Mesendoderm (in vitro differentiated cells): ENCODE data around the gene ERH.

ENCODE experiments used
- DNase-seq: peaks from one replicate; pipeline ENCODE4 v3.0.0; 2013
- H2AK5ac ChIP-seq: 2 replicates; pipeline ENCODE4 v1.6.1; 2013; ENCODE audit warnings: low read length, inconsistent platforms
- H2BK120ac ChIP-seq: 2 replicates; pipeline ENCODE4 v1.6.1; 2013; ENCODE audit warnings: low read depth, mild to moderate bottlenecking, low read length, moderate library complexity, mixed read lengths
- H2BK15ac ChIP-seq: replicated peaks from 2 replicates; pipeline ENCODE4 v1.6.1; 2013; ENCODE audit warnings: low read depth, mild to moderate bottlenecking, moderate library complexity
- H2BK5ac ChIP-seq: 2 replicates; pipeline ENCODE4 v1.6.1; 2013; ENCODE audit warnings: low read length, inconsistent platforms
- H3K18ac ChIP-seq: 2 replicates; pipeline ENCODE4 v1.6.1; 2013; ENCODE audit warnings: mild to moderate bottlenecking, low read length, mixed read lengths
- H3K23ac ChIP-seq: one replicate; pipeline ENCODE4 v1.6.1; 2013; ENCODE audit warnings: low read length
- H3K27ac ChIP-seq: 2 replicates; pipeline ENCODE4 v1.5.1; 2013; ENCODE audit warnings: low read depth, mild to moderate bottlenecking, inconsistent platforms, low read length, moderate library complexity
- H3K27me3 ChIP-seq: 2 replicates; pipeline ENCODE4 v1.6.1; 2013; ENCODE audit warnings: low read length, control low read depth, mild to moderate bottlenecking, inconsistent platforms; ENCODE audit not compliant: insufficient read depth, poor library complexity
- H3K36me3 ChIP-seq: 2 replicates; pipeline ENCODE4 v1.6.1; 2013; ENCODE audit warnings: low read length, inconsistent platforms; ENCODE audit not compliant: control insufficient read depth, insufficient read depth
- H3K4ac ChIP-seq: one replicate; pipeline ENCODE4 v1.6.1; 2013; ENCODE audit warnings: low read depth, mild to moderate bottlenecking, low read length, moderate library complexity
- H3K4me1 ChIP-seq: 2 replicates; pipeline ENCODE4 v1.6.1; 2013; ENCODE audit warnings: low read depth, low read length, inconsistent platforms; ENCODE audit not compliant: control insufficient read depth
- H3K4me2 ChIP-seq: 2 replicates; pipeline ENCODE4 v1.6.1; 2013; ENCODE audit warnings: low read length
- H3K4me3 ChIP-seq: 2 replicates; pipeline ENCODE4 v1.5.1; 2013; ENCODE audit warnings: mild to moderate bottlenecking, low read length
- H3K56ac ChIP-seq: one replicate; pipeline ENCODE4 v1.6.1; 2013; ENCODE audit warnings: low read length
- H3K79me1 ChIP-seq: 2 replicates; pipeline ENCODE4 v1.6.1; 2013; ENCODE audit warnings: low read length, inconsistent platforms
- H3K79me2 ChIP-seq: 2 replicates; pipeline ENCODE4 v1.6.1; 2013; ENCODE audit warnings: mild to moderate bottlenecking, low read length; ENCODE audit not compliant: control insufficient read depth, insufficient read depth
- H3K9ac ChIP-seq: 2 replicates; pipeline ENCODE4 v1.6.1; 2013; ENCODE audit warnings: low read length, inconsistent platforms
- H4K5ac ChIP-seq: one replicate; pipeline ENCODE4 v1.6.1; 2013; ENCODE audit warnings: low read length
- H4K8ac ChIP-seq: one replicate; pipeline ENCODE4 v1.6.1; 2013; ENCODE audit warnings: low read depth, mild to moderate bottlenecking, control low read depth, low read length, moderate library complexity
- WGBS: extraction: QIAGEN DNeasy Blood & Tissue Kit; methylation state at CpG from one replicate; pipeline ENCODE4 v1.1.7; 2013; ENCODE audit warnings: low lambda C conversion rate, missing lambda C conversion rate; ENCODE audit not compliant: insufficient coverage; ENCODE audit errors: extremely low coverage; 5-methylcytosine and 5-hydroxymethylcytosine counted together

The ERH gene

GRCh38 chr14:69430306-69430939 is 32.3 kb upstream of the ERH start:
- Histone ChIP-seq H3K23ac (no peak overlapping the region), H4K5ac (no peak overlapping the region), H3K4me3 (no peak overlapping the region), H2BK15ac (no peak overlapping the region), H2AK5ac (no peak overlapping the region), H3K36me3 (no peaks in the 10 kb centered on the region), H3K56ac (no peak overlapping the region), H3K27me3 (no peaks in the 10 kb centered on the region), H3K18ac (no peak overlapping the region), H2BK5ac (no peak overlapping the region), H3K9ac (no peak overlapping the region), H3K27ac (no peak overlapping the region), H3K4me1 (no peaks in the 10 kb centered on the region), H3K79me1 (peaks cover 2% of the 10 kb centered on the region), H4K8ac (no peak overlapping the region), H3K4ac (no peak overlapping the region), H3K79me2 (no peaks in the 10 kb centered on the region), H3K4me2 (no peak overlapping the region), H2BK120ac (no peak overlapping the region)
- no CpG with 5 or more reads among the region's 1 CpG for WGBS
- no peak for DNase-seq

GRCh38 chr14:69429643-69430042 is 31.5 kb upstream of the ERH start:
- Histone ChIP-seq H3K27ac (no peak overlapping the region), H3K79me2 (no peaks in the 10 kb centered on the region), H2BK5ac (no peak overlapping the region), H3K56ac (no peak overlapping the region), H3K36me3 (peaks cover 1% of the 10 kb centered on the region), H4K5ac (no peak overlapping the region), H3K4me3 (no peak overlapping the region), H3K79me1 (peaks cover 2% of the 10 kb centered on the region), H2AK5ac (no peak overlapping the region), H3K4me1 (no peaks in the 10 kb centered on the region), H4K8ac (no peak overlapping the region), H3K4me2 (no peak overlapping the region), H3K27me3 (no peaks in the 10 kb centered on the region), H3K9ac (no peak overlapping the region), H3K23ac (no peak overlapping the region), H2BK120ac (no peak overlapping the region), H3K18ac (no peak overlapping the region), H3K4ac (no peak overlapping the region), H2BK15ac (no peak overlapping the region)
- no peak for DNase-seq

- H2BK120ac ChIP-seq: no peak overlapping the region
- no peak overlapping the region for H4K8ac ChIP-seq
- H2AK5ac ChIP-seq: no peak overlapping the region
- no peak overlapping the region for H2BK5ac ChIP-seq
- H2BK15ac ChIP-seq: no peak overlapping the region
- H3K36me3 ChIP-seq: peaks cover 1% of the 10 kb centered on the region
- no peaks in the 10 kb centered on the region for H3K4me1 ChIP-seq
- DNase-seq: no peak
- no peak overlapping the region for H3K23ac ChIP-seq
- no peaks in the 10 kb centered on the region for H3K79me2 ChIP-seq
- H3K56ac ChIP-seq: no peak overlapping the region
- H3K4me2 ChIP-seq: no peak overlapping the region
- no peak overlapping the region for H3K4me3 ChIP-seq
- no peaks in the 10 kb centered on the region for H3K27me3 ChIP-seq
- no peak overlapping the region for H3K9ac ChIP-seq
- WGBS: no CpG with 5 or more reads among the region's 6 CpGs
- H3K18ac ChIP-seq: no peak overlapping the region
- no peak overlapping the region for H3K27ac ChIP-seq
- no peak overlapping the region for H3K4ac ChIP-seq
- H4K5ac ChIP-seq: no peak overlapping the region
- H3K79me1 ChIP-seq: peaks cover 2% of the 10 kb centered on the region
These were observed 30.3 kb upstream of the ERH start for GRCh38 chr14:69428289-69428998.

DNA sequence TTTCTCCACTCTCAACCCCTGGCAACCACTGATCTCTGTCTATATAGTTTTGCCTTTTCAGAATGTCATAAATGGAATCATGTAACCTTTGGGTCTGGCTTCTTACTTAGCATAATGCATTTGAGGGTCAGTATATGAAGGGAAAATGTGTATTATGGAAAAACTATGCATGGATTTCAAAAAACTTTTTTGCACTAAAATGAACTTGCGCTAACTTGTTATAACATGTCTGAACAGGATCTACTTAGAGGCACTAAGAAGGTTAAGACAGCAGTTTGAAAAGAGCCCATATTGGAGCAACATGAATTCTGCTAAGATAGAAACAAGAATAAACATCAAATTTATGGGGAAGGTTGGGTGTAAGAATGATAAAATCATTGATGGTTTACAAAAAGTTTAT is 29.5 kb upstream of the ERH start:
- Histone ChIP-seq H3K27ac (no peak overlapping the region), H4K8ac (no peak overlapping the region), H3K9ac (no peak overlapping the region), H3K79me2 (no peaks in the 10 kb centered on the region), H3K4me2 (no peak overlapping the region), H2BK120ac (no peak overlapping the region), H3K56ac (no peak overlapping the region), H3K79me1 (peaks cover 2% of the 10 kb centered on the region), H3K4me1 (no peaks in the 10 kb centered on the region), H3K4me3 (no peak overlapping the region), H3K18ac (no peak overlapping the region), H4K5ac (no peak overlapping the region), H2BK5ac (no peak overlapping the region), H3K4ac (no peak overlapping the region), H2AK5ac (no peak overlapping the region), H3K23ac (no peak overlapping the region), H3K36me3 (peaks cover 1% of the 10 kb centered on the region), H2BK15ac (no peak overlapping the region), H3K27me3 (no peaks in the 10 kb centered on the region)
- no peak for DNase-seq
- no CpG with 5 or more reads among the region's 1 CpG for WGBS

DNA sequence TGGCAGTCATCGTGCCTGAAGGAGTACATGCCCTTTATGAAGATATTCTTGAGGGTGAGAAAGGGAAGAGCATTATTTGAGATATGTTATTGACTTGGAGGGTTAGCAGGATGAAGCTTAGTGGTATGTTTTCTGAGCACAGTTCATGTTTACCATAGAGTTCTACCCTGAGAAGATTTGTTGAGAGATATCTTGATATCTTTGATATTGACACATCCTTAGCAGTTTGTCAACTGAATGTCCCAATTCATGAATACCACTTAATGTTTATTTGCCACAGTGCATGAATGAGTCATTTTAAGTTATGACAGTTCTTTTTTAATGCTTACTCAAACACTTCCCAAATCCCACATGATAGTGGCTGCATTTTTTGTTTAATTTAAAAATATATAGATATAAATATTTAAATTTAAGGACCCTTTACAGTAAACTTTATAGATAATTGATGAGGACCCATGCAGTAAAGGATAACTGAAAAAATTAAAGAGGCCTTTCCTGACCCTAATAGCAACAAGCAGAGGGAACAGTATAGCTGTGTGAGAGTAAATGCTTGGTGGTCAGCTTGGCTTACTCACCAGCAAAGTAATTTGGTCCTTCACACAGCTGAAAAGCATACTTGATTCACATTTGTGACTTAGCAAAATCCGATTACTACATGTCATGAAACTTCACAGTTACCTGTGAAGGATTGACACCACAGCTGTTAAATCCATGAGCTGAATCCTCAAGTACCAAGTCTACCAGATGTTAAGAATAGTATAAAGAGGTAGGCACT is 26.2 kb upstream of the ERH start:
- Histone ChIP-seq H4K5ac (no peak overlapping the region), H3K36me3 (peaks cover 1% of the 10 kb centered on the region)
- DNase-seq: no peak

More for the DNA sequence above, 26.2 kb upstream of the ERH start:
- Histone ChIP-seq H4K8ac (no peak overlapping the region), H2BK120ac (no peak overlapping the region), H2BK15ac (no peak overlapping the region), H3K79me2 (no peaks in the 10 kb centered on the region), H3K27ac (no peak overlapping the region), H3K27me3 (no peaks in the 10 kb centered on the region), H3K9ac (no peak overlapping the region), H3K18ac (no peak overlapping the region), H2AK5ac (no peak overlapping the region), H3K4ac (no peak overlapping the region), H3K79me1 (no peaks in the 10 kb centered on the region), H3K4me3 (no peak overlapping the region), H3K23ac (no peak overlapping the region), H3K56ac (no peak overlapping the region), H3K4me1 (no peaks in the 10 kb centered on the region), H3K4me2 (no peak overlapping the region), H2BK5ac (no peak overlapping the region)
- WGBS: no CpG with 5 or more reads among the region's 2 CpGs
